Measurements from ENCODE around the gene SOX18. TPM values are rescaled to one million over a fixed set of nuclear protein-coding genes. Genes with fewer than 3 reads are reported as not detected.

Gene SOX18
- total and polyA plus RNA-seq, 2 of the 8 experiments (the other 6 are each of a cell fraction or from before 2014, with no cell fraction given) = 0.09 TPM; not detected in 1

- TF ChIP-seq CHD7 (IDR thresholded peaks at IDR 0.05; ENCODE audit: insufficient replicate concordance, low read length) = no peak
- no peak for TF ChIP-seq ZNF274 (IDR thresholded peaks at IDR 0.05; ENCODE audit: borderline replicate concordance, extremely low read depth, low read length)
- peak; percentile 74 for TF ChIP-seq RNF2 (IDR thresholded peaks at IDR 0.05; ENCODE audit: borderline replicate concordance, low read depth, low read length, missing control alignments, poor library complexity, severe bottlenecking)
- no peak for TF ChIP-seq BCL11A (IDR thresholded peaks at IDR 0.05; ENCODE audit: low read depth in 2 of 2, low read length in 2 of 2)
- TF ChIP-seq SUZ12 (IDR thresholded peaks at IDR 0.05; ENCODE audit: low read length) = peak; percentile 98; the same call in 1 of the 2 replicates
- peak; percentile 92 for TF ChIP-seq MAX (IDR thresholded peaks at IDR 0.05)
- peak; percentile 82 for TF ChIP-seq E2F6 (IDR thresholded peaks at IDR 0.05)
Measured at GRCh38 chr20:64047968-64048401, 1.5 kb downstream of the SOX18 start (continued).

Data from H1 (cell line).